Heart left ventricle (tissue), 16 donors: ENCODE data around the gene CDK6. TPM values are rescaled to one million over a fixed set of nuclear protein-coding genes. Genes with fewer than 3 reads are reported as not detected.
"Not testable (repeated sequence)": the region's sequence is repeated elsewhere in the genome, so short reads cannot be mapped to it uniquely, and the experiment has no call there.

ENCODE experiments used
- ATAC-seq, 4 donors: fragments of 200-7000 bp; cut with Tn5 transposase; one replicate each; pipeline ENCODE4 v1.9.1; 2020 to 2022; ENCODE audit warnings: moderate library complexity in 4 of 4, mild to moderate bottlenecking in 3 of 4, moderate number of reproducible peaks in 1 of 4
- DNase-seq, 5 donors: peaks; one replicate each; pipeline ENCODE4 v3.0.0-alpha.2; 2020
- H3K27ac ChIP-seq, 12 donors: fragments of 200-600 bp; sonication (generic) in 4 of 12; one replicate each; pipeline versions ENCODE4 v1.5.0 to v1.8.0; 2016 to 2022; ENCODE audit warnings: mild to moderate bottlenecking in 2 of 12
- H3K27me3 ChIP-seq, 9 donors: fragments of 200-600 bp; sonication (generic) in 2 of 9; one replicate each; pipeline versions ENCODE4 v1.5.1 to v1.8.0; 2016 to 2022; ENCODE audit warnings: mild to moderate bottlenecking in 3 of 9
- H3K36me3 ChIP-seq, 9 donors: fragments of 200-600 bp; sonication (generic) in 2 of 9; one replicate each; pipeline versions ENCODE4 v1.5.0 to v1.8.0; 2018 to 2022; ENCODE audit warnings: mild to moderate bottlenecking in 2 of 9
- H3K4me1 ChIP-seq, 12 donors: fragments of 200-600 bp; sonication (generic) in 4 of 12; one replicate each; pipeline versions ENCODE4 v1.5.0 to v1.8.0; 2016 to 2022; ENCODE audit warnings: mild to moderate bottlenecking in 3 of 12
- H3K4me3 ChIP-seq, 12 donors: fragments of 200-600 bp; sonication (generic) in 4 of 12; one replicate each; pipeline versions ENCODE4 v1.5.0 to v1.8.0; 2017 to 2022; ENCODE audit warnings: mild to moderate bottlenecking in 9 of 12, moderate library complexity in 4 of 12
- H3K9me3 ChIP-seq, 12 donors: fragments of 200-600 bp; sonication (generic) in 4 of 12; one replicate each; pipeline versions ENCODE4 v1.5.0 to v1.8.0; 2016 to 2022; ENCODE audit warnings: mild to moderate bottlenecking in 1 of 12
- CTCF ChIP-seq, 12 donors: fragments of 200-600 bp; sonication (generic) in 4 of 12; IDR thresholded peaks; one replicate each; pipeline versions ENCODE4 v1.5.0 to v1.8.0; 2018 to 2022; ENCODE audit warnings: antibody characterized with exemption in 12 of 12, mild to moderate bottlenecking in 5 of 12
- POLR2A ChIP-seq, 2 donors: fragments of 450-650 bp; IDR thresholded peaks; one replicate each; pipeline ENCODE4 v1.6.1; 2017; ENCODE audit warnings: antibody characterized with exemption in 2 of 2, mild to moderate bottlenecking in 2 of 2, moderate library complexity in 2 of 2
- WGBS, 4 donors: extraction: QIAGEN DNeasy Blood & Tissue Kit in 2 of 4; methylation state at CpG; one replicate each; pipeline versions ENCODE4 v1.1.5 to v1.1.7; 2013 to 2018; 5-methylcytosine and 5-hydroxymethylcytosine counted together
- intact Hi-C, 10 donors: fragments of 100-400 bp; cut with DNase I; formaldehyde crosslinking; loops; one replicate each; pipeline versions ENCODE4 v1.11.1 to v1.14.2; 2022
- polyA plus RNA-seq, 2 donors: library from polyadenylated mRNA; stranded (reverse); fragments of 200-250 nt; gene quantifications; one replicate each; pipeline ENCODE4 v1.2.3, GENCODE V29; 2013
- total RNA-seq, 9 donors: library from RNA; depleted of rRNA in 2 of 9; stranded (reverse); fragments of >200 nt in 2 of 9; fragmentation: NEBNext Ultra II Directional in 3 of 9; extraction: Animal tissue kit (Norgen Biotek cat#: 25700) in 3 of 9; gene quantifications; one replicate each; pipeline versions ENCODE4 v1.1.0 to v1.2.4, GENCODE V29; 2016 to 2023
- donor health status: ischemic (EF 13 %, LVEDD 7.1; RV severe dilation, severe dysfunction).
- donor health status: healthy with polysubstance abuse.
- donor health status: DM: no; HTN: yes; CAD: no.
- donor health status: DM: no; HTN: no; CAD: no.
- donor health status: ischemic (EF 25% LVEDD 6.9; RV normal size, moderate dysfunction).
- donor health status: ischemic (EF 25% LVEDD 5.7; RV mildly dilated, moderate dysfunction).
- donor health status: healthy.
- donor health status: DM: yes; HTN: yes; CAD: no.
- donor health status: ischemic (EF 35%, LVEDD 5.7; RV mildly dilated, moderate dysfunction).
- donor health status: nonischemic (EF 11% LVEDD 7.7; RV severe dilation, severe dysfunction).
- donor health status: DM: yes; HTN: yes; CAD: no.
- donor health status: PGD.
- donor health status: ischemic (EF 29% LVEDD 5.4; RV normal size, mild dysfunction).
- donor health status: nonischemic (EF 23%, LVEDD 6.1; RV moderate dilation, normal function).

Gene CDK6
- total and polyA plus RNA-seq, 11 donors = 2.2 to 40.5 (median 18.7) TPM

GRCh38 chr7:92872701-92873100, 36.3 kb upstream of the CDK6 start:
- no peaks in the 10 kb centered on the region for H3K27me3 ChIP-seq
- no peak for DNase-seq
- no peak overlapping the region for H3K27ac ChIP-seq
- H3K4me1 ChIP-seq = peaks cover 0 to 2% (median 0%) of the 10 kb centered on the region in 12 donors
- TF ChIP-seq CTCF (IDR thresholded peaks at IDR 0.05) = no peak
- TF ChIP-seq POLR2A (IDR thresholded peaks at IDR 0.05) = no peak
- H3K9me3 ChIP-seq = peaks cover 0 to 20% (median 8%) of the 10 kb centered on the region in 12 donors
- no peak for ATAC-seq
- no peaks in the 10 kb centered on the region for H3K36me3 ChIP-seq
- H3K4me3 ChIP-seq = no peak overlapping the region
- intact Hi-C loops = loop anchor here in 1 of 10 donors (10.0 kb wide), 1 partner anchor 182 kb away; no protein-coding TSS in a partner anchor

- Histone ChIP-seq H3K4me1 (peaks cover 0 to 2% (median 0%) of the 10 kb centered on the region in 12 donors), H3K4me3 (no peak overlapping the region), H3K27ac (no peak overlapping the region), H3K36me3 (no peaks in the 10 kb centered on the region), H3K27me3 (no peaks in the 10 kb centered on the region), H3K9me3 (peaks cover 0 to 21% (median 8%) of the 10 kb centered on the region in 12 donors)
- intact Hi-C loops = no loop called here
- DNase-seq (no peak), ATAC-seq (no peak)
- TF ChIP-seq POLR2A (IDR thresholded peaks at IDR 0.05) = no peak
- TF ChIP-seq CTCF (IDR thresholded peaks at IDR 0.05) = no peak
Observed at GRCh38 chr7:92868683-92869293, 32.4 kb upstream of the CDK6 start.

- H3K9me3 ChIP-seq = peaks cover 0 to 15% (median 8%) of the 10 kb centered on the region in 12 donors
- DNase-seq, ATAC-seq, H3K27ac ChIP-seq, H3K4me3 ChIP-seq, H3K4me1 ChIP-seq, H3K36me3 ChIP-seq, intact Hi-C loops, H3K27me3 ChIP-seq: not testable (repeated sequence)
- peak in 1 of 12 donors; percentile 25 for TF ChIP-seq CTCF (IDR thresholded peaks at IDR 0.05)
- WGBS, 4 donors = 47 to 61% (median 53%) methylated on average over 5 of the region's 5 CpGs
Observed at GRCh38 chr7:92864169-92864568, 27.8 kb upstream of the CDK6 start.

GRCh38 chr7:92856436-92856835, 20.1 kb upstream of the CDK6 start:
- Histone ChIP-seq H3K4me3 (no peak overlapping the region), H3K27me3 (peaks cover 0 to 6% (median 0%) of the 10 kb centered on the region in 9 donors), H3K9me3 (no peaks in the 10 kb centered on the region), H3K27ac (no peak overlapping the region), H3K36me3 (no peaks in the 10 kb centered on the region), H3K4me1 (no peaks in the 10 kb centered on the region)
- DNase-seq (no peak), ATAC-seq (no peak)
- 97 to 99% (median 97%) methylated on average over 2 of the region's 2 CpGs for WGBS, 4 donors
- no peak for TF ChIP-seq POLR2A (IDR thresholded peaks at IDR 0.05)
- no peak for TF ChIP-seq CTCF (IDR thresholded peaks at IDR 0.05)
- intact Hi-C loops = no loop called here
